ENCODE data around the gene KRTAP2-3.
"Not testable (repeated sequence)": the region's sequence is repeated elsewhere in the genome, so short reads cannot be mapped to it uniquely, and the experiment has no call there.

Gene KRTAP2-3

DNA sequence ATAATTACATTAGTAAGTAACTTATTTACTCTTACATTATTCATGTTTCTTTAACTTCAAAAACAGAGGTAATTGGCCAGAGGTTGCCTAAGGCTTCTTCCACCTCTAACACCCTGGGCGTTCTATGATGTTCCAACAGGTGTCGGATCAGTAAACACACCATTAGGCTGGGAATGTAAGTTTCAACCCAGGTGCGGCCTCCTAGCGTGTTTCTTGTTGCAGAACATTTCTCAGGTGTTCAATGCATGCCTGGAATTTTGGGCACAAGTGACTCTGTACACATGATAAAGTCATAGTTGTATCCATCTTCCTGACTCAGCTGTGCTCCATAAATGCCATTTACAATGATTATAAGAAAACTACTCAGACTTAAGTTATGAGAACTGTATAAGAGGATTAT is 5.9 kb downstream of the KRTAP2-3 start:
- DNase-seq (ENCODE audit: insufficient read length, low spot score) (no peak), FAIRE-seq (no peak)
- no peak for TF ChIP-seq SPI1 (IDR thresholded peaks at IDR 0.05; ENCODE audit: low read depth, low read length)
- TF ChIP-seq POLR2A (IDR thresholded peaks at IDR 0.05; ENCODE audit: low read depth, low read length), result no peak
- no peak for TF ChIP-seq POU2F2 (IDR thresholded peaks at IDR 0.05; ENCODE audit: low read depth, low read length)
- TF ChIP-seq PAX5 (IDR thresholded peaks at IDR 0.05; ENCODE audit: insufficient read depth, low read length, severe bottlenecking), result no peak
- no peak for TF ChIP-seq TAF1 (IDR thresholded peaks at IDR 0.05; ENCODE audit: low read depth, low read length)
- TF ChIP-seq POLR2AphosphoS5 (IDR thresholded peaks at IDR 0.05; ENCODE audit: low read depth, low read length), result no peak

DNA sequence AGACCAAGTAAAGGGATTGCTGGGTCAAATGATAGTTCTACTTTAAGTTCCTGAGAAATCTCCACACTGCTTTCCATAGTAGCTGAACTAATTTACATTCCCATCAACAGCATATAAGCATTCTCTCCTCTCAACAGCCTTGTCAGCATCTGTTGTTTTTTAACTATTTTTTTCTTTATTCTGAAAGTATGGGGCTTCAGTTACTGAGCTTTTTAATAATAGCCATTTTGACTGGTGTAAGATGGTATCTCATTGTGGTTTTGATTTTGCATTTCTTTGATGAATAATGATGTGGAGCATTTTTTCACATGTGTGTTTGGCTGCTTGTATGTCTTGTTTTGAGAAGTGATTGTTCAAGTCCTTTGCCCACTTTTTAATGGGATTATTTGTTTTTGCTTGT is 7.3 kb downstream of the KRTAP2-3 start:
- DNase-seq (ENCODE audit: insufficient read length, low spot score), result no peak
- TF ChIP-seq POU2F2 (IDR thresholded peaks at IDR 0.05; ENCODE audit: low read depth, low read length), result no peak
- TF ChIP-seq PAX5 (IDR thresholded peaks at IDR 0.05; ENCODE audit: insufficient read depth, low read length, severe bottlenecking), result no peak
- no peak for TF ChIP-seq SPI1 (IDR thresholded peaks at IDR 0.05; ENCODE audit: low read depth, low read length)
- TF ChIP-seq POLR2AphosphoS5 (IDR thresholded peaks at IDR 0.05; ENCODE audit: low read depth, low read length), result no peak
- FAIRE-seq, result no peak

DNA sequence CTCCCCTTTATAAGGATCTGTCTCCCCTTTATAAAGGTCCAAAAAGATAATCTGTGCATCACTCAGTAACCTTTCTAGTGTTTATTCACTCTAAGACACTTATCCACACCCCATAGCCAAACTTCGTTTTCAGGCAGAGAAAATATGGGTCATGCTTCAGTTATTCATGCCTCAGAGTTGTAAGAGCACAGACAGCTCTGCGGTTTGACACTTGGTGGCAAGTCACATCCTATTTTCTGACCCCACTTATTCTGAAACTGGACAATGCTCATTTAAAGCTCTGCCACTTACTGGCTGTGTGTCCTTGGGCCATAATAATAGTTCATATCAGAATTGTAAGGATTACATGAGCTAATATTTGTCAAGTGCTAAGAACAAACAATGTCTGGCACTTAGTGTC is 10.8 kb downstream of the KRTAP2-3 start:
- FAIRE-seq, result no peak
- no peak for DNase-seq (ENCODE audit: insufficient read length, low spot score)
- TF ChIP-seq POU2F2 (IDR thresholded peaks at IDR 0.05; ENCODE audit: low read depth, low read length) (no peak), TAF1 (IDR thresholded peaks at IDR 0.05; ENCODE audit: low read depth, low read length) (no peak), SPI1 (IDR thresholded peaks at IDR 0.05; ENCODE audit: low read depth, low read length) (no peak), POLR2AphosphoS5 (IDR thresholded peaks at IDR 0.05; ENCODE audit: low read depth, low read length) (no peak), POLR2A (IDR thresholded peaks at IDR 0.05; ENCODE audit: low read depth, low read length) (no peak), PAX5 (IDR thresholded peaks at IDR 0.05; ENCODE audit: insufficient read depth, low read length, severe bottlenecking) (no peak)

DNA sequence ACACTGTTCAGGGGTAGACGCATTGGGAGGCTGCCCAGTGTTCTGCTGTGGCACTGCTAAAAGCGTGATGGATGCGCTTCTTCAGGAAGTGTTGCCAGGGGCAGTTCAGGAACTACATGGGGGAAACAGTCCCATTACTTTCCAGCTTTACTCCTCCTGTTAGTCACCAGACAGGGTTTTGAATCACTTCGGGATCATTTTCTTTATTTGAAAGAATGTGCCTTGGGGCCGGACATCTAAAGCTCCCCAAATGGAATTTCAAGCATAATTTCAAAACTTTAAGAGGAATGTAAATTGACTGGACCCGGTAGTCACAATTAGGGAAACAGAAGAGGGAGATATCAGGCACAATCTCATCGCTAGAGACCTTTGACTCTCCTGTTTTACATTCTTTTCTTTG is 11.5 kb downstream of the KRTAP2-3 start:
- FAIRE-seq, result no peak
- DNase-seq (ENCODE audit: insufficient read length, low spot score), result no peak
- TF ChIP-seq POU2F2 (IDR thresholded peaks at IDR 0.05; ENCODE audit: low read depth, low read length), result no peak

DNA sequence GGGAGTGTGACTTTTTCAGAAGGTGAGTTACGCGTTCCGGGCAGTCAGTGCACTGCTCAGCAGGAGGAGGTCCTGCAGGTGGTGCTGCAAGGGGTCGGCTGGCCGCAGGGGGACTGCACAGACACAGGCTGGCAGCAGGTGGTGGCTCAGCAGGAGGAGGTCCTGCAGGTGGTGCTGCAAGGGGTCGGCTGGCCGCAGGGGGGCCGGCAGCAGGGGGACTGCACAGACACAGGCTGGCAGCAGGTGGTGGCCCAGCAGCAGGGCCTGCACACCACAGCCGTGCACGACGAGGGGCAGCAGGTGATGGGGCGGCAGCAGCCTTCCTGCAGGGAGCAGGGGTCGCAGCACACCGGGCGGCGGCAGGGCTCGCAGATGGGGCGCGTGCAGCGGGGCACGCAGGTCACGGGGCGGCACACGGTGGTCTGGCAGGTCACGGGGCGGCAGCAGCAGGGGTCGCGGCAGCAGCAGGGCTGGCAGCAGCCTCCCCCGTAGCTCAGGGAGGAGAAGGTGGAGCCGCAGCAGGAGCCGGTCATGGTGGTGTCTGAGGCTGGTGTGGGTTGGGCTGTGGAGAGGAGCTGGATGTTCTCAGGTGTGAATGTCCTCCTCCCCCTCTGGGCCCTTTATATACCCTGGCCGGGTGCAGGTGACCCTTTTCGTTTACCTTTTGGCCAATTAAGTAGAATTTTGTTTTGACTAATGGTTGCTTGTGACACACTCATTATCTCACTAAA is 13.0 kb downstream of the KRTAP2-3 start, which contains the start of gene KRTAP2-1:
Gene KRTAP2-1, minus strand, starts transcription at position 582 of the 731 bp plus-strand sequence. Its CDS starts 49 bp downstream, at position 533.
- not testable (repeated sequence) for FAIRE-seq; DNase-seq (ENCODE audit: insufficient read length, low spot score)

DNA sequence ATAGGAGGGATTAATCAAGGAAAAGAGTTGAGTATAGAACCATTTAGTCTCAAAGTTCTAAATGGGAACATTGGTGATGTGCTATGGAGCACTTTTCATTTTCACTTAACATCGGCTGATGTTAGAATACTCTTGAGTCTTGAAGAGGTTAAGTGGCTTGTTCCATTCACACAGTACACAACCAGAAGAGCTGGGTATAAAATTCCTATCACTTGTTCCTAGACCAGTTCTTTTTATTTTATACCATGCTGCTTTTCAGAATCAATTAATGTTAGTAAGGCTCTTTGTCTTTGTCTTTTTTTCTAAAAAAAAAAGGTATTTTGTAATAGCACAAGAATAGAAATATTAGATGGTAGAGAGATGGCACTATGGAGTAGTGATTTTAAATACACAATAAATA is 17.0 kb downstream of the KRTAP2-3 start:
- DNase-seq (ENCODE audit: insufficient read length, low spot score) (no peak), FAIRE-seq (no peak)
- no peak for TF ChIP-seq TAF1 (IDR thresholded peaks at IDR 0.05; ENCODE audit: low read depth, low read length)
- TF ChIP-seq SPI1 (IDR thresholded peaks at IDR 0.05; ENCODE audit: low read depth, low read length), result no peak
- TF ChIP-seq POLR2A (IDR thresholded peaks at IDR 0.05; ENCODE audit: low read depth, low read length), result no peak
- TF ChIP-seq PAX5 (IDR thresholded peaks at IDR 0.05; ENCODE audit: insufficient read depth, low read length, severe bottlenecking), result no peak
- no peak for TF ChIP-seq POLR2AphosphoS5 (IDR thresholded peaks at IDR 0.05; ENCODE audit: low read depth, low read length)
- no peak for TF ChIP-seq POU2F2 (IDR thresholded peaks at IDR 0.05; ENCODE audit: low read depth, low read length)

DNA sequence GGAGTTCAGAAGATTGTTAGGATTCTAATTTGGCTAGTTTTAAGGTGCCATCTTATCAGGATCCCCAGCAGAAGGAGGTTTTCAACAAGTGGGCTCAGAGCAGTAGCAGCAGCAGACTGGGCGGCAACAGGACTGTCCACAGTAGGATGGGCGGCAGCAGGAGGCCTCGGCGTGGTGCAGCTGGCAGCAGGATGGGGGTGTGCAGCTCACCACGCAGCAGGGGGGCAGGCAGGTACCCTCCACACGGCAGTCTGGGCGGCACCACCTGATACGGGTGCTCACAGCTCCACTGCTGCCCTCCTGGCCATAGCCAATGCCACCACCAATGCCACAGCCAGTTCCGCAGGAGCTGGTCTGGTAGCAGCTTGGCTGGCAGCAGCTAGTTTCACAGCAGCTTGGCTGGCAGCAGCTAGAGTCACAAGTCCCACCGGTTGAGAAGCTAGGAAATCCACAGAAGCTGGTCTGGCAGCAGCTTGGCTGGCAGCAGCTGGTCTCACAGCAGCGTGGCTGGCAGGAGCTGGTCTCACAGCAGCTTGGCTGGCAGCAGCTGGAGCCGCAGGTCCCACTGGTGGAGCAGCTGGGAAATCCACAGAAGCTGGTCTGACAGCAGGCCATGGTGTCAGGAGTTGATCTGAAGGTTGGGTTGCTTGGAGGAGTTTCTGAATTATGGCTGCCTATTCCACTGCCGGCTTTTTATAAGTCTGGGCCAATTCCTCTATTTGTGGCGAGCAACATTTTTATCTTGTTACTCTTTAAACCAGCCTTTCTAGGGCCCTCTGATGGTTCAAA is 18.9 kb downstream of the KRTAP2-3 start, which contains the start of gene KRTAP1-1:
Gene KRTAP1-1, minus strand, starts transcription at position 668 of the 789 bp plus-strand sequence. Its CDS starts 53 bp downstream, at position 615.
- DNase-seq (ENCODE audit: insufficient read length, low spot score); FAIRE-seq: not testable (repeated sequence)

DNA sequence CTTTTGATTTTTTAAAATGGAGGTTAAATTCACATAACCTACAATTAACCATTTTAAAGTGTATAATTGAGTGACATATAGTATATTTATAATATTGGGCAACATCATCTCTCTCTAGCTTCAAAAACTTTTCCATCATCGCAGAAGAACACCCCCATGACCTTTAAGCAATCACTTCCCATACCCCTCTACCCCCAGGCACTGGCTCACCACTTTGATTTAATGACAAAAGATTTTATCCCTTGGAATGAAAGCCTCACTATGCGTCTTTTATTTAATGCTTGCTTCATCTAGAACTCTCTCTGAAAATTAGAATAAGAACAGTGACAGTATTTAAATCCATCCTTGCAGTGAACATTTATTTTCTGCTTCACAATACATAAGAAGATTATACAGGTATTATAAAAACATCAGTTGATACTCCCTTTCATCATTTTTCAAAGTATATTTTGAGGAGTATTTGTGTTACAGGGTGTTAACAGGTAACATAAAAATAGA is 22.0 kb downstream of the KRTAP2-3 start:
- no peak for DNase-seq (ENCODE audit: insufficient read length, low spot score)
- TF ChIP-seq POLR2A (IDR thresholded peaks at IDR 0.05; ENCODE audit: low read depth, low read length) (no peak), POU2F2 (IDR thresholded peaks at IDR 0.05; ENCODE audit: low read depth, low read length) (no peak), SPI1 (IDR thresholded peaks at IDR 0.05; ENCODE audit: low read depth, low read length) (no peak), POLR2AphosphoS5 (IDR thresholded peaks at IDR 0.05; ENCODE audit: low read depth, low read length) (no peak), TAF1 (IDR thresholded peaks at IDR 0.05; ENCODE audit: low read depth, low read length) (no peak), PAX5 (IDR thresholded peaks at IDR 0.05; ENCODE audit: insufficient read depth, low read length, severe bottlenecking) (no peak)
- FAIRE-seq, result no peak

DNA sequence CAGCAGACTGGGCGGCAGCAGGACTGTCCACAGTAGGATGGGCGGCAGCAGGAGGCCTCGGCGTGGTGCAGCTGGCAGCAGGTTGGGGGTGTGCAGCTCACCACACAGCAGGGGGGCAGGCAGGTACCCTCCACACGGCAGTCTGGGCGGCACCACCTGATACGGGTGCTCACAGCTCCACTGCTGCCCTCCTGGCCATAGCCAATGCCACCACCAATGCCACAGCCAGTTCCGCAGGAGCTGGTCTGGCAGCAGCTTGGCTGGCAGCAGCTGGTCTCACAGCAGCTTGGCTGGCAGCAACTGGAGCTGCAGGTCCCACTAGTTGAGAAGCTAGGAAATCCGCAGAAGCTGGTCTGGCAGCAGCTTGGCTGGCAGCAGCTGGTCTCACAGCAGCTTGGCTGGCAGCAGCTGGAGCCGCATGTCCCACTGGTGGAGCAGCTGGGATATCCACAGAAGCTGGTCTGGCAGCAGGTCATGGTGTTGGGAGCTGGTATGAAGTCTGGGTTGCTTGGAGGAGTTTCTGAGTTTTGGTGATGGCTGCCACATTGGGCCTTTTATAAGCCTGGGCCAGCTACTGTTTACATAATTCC is 25.5 kb downstream of the KRTAP2-3 start, which contains the start of gene KRTAP1-3:
Gene KRTAP1-3, minus strand, starts transcription at position 529 of the 590 bp plus-strand sequence. Its CDS starts 53 bp downstream, at position 476.
- not testable (repeated sequence) for FAIRE-seq; DNase-seq (ENCODE audit: insufficient read length, low spot score)

DNA sequence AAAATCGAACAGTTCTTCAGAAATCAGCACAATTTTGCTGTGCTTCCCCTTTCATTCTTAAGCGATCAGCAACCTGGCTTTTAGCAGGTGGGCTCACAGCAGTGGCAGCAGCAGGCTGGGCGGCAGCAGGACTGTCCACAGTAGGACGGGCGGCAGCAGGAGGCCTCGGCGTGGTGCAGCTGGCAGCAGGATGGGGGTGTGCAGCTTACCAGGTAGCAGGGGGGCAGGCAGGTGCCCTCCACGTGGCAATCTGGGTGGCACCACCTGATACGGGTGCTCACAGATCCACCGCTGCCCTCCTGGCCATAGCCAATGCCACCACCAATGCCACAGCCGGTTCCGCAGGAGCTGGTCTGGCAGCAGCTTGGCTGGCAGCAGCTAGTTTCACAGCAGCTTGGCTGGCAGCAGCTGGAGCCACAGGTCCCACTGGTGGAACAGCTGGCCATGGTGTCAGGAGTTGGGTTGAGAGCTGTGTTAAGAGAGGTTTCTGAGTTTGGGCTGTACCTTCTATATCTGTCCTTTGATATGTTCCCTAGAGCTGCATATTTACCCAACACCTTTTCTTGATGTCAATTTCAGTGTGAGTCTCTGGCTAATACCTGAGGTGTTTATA is 30.2 kb downstream of the KRTAP2-3 start, which contains the start of gene KRTAP1-4:
Gene KRTAP1-4, minus strand, starts transcription at position 563 of the 613 bp plus-strand sequence. Its CDS starts 117 bp downstream, at position 446.
- no peak for FAIRE-seq
- no peak for DNase-seq (ENCODE audit: insufficient read length, low spot score)
- TF ChIP-seq POU2F2 (IDR thresholded peaks at IDR 0.05; ENCODE audit: low read depth, low read length) (no peak), POLR2AphosphoS5 (IDR thresholded peaks at IDR 0.05; ENCODE audit: low read depth, low read length) (no peak), SPI1 (IDR thresholded peaks at IDR 0.05; ENCODE audit: low read depth, low read length) (no peak), POLR2A (IDR thresholded peaks at IDR 0.05; ENCODE audit: low read depth, low read length) (no peak), TAF1 (IDR thresholded peaks at IDR 0.05; ENCODE audit: low read depth, low read length) (no peak), PAX5 (IDR thresholded peaks at IDR 0.05; ENCODE audit: insufficient read depth, low read length, severe bottlenecking) (no peak)

Measured in GM12891 (cell line).